ENCODE measurements around the gene TEAD1. TPM values are rescaled to one million over a fixed set of nuclear protein-coding genes. Genes with fewer than 3 reads are reported as not detected.
A peak's percentile ranks its signal among the peaks of the same experiment; 100 is the strongest.

TEAD1 gene
- total RNA-seq, 6 experiments from 2014 or later, result 28.3 to 41.5 (median 32.2) TPM

GRCh38 chr11:12682737-12683500, 8.7 kb downstream of the TEAD1 start:
- intact Hi-C loops (cut with DNase I), result no loop called here
- Histone ChIP-seq H3K9me3 (no peaks in the 10 kb centered on the region), H3K36me3 (no peaks in the 10 kb centered on the region), H3K27me3 (no peaks in the 10 kb centered on the region), H3K27ac (no peak overlapping the region), H3K4me3 (no peak overlapping the region), H3K4me1 (peaks cover 0 to 31% (median 3%) of the 10 kb centered on the region in 4 donors)
- TF ChIP-seq CTCF (IDR thresholded peaks at IDR 0.05), result no peak
- no peak for TF ChIP-seq POLR2A (IDR thresholded peaks at IDR 0.05)
- DNase-seq (no peak), ATAC-seq (peak; percentile 27 to 56 (median 44))
- WGBS (ENCODE audit: insufficient coverage, low coverage, low lambda C conversion rate, missing lambda C conversion rate), result 66% methylated on average over 10 of the region's 10 CpGs

DNA sequence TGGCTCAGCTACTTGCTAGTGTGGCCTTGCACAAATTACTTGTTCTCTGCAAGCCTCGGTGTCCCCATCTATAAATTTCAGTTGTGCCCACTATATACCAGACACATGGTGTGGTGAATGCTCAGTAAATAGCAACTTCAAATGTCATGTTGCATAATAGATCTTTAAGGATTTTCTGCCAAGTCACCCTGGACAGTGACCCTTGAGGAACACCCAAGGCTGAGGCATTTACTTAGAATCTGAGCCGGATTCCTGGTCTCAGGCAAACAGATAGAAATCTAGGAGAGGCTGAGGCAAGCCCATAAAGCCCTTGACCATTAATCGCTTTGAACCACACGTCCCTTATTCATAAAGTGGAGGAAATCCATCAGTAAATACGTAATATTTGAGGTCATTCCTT, 9.7 kb downstream of the TEAD1 start:
- TF ChIP-seq POLR2A (IDR thresholded peaks at IDR 0.05) (no peak), CTCF (IDR thresholded peaks at IDR 0.05) (no peak)
- 68% methylated on average over 5 of the region's 5 CpGs for WGBS (ENCODE audit: insufficient coverage, low coverage, low lambda C conversion rate, missing lambda C conversion rate)

DNA sequence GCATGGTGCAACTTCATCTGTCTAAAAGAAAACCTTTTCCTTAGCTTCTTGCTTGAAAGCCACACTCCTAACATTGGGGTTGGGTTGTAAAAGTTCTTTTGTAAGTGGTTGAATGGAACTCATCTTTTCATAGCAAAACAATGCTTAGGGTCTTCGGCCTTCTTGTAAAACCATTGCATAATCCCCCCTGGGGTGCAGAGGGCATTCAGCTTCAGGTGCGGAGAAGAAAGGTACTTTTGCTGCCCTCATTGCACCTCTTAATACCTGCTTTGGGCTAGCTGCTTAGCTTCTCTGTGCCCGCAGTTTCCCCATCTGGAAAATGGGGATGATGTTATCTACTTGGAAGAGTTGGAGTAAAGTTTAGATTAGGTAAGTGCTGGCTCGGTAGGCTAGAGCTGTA, 10.1 kb downstream of the TEAD1 start:
- intact Hi-C loops (cut with DNase I), result no loop called here
- Histone ChIP-seq H3K9me3 (no peaks in the 10 kb centered on the region), H3K27me3 (no peaks in the 10 kb centered on the region), H3K36me3 (no peaks in the 10 kb centered on the region), H3K4me1 (peaks cover 0 to 27% (median 0%) of the 10 kb centered on the region in 4 donors), H3K27ac (no peak overlapping the region), H3K4me3 (no peak overlapping the region)
- DNase-seq (no peak), ATAC-seq (no peak)
- TF ChIP-seq CTCF (IDR thresholded peaks at IDR 0.05), result no peak
- TF ChIP-seq POLR2A (IDR thresholded peaks at IDR 0.05), result no peak
- 68% methylated on average over 3 of the region's 4 CpGs for whole genome bisulfite sequencing (ENCODE audit: insufficient coverage, low coverage, low lambda C conversion rate, missing lambda C conversion rate)

More for the DNA sequence above, 9.7 kb downstream of the TEAD1 start:
- Histone ChIP-seq H3K4me3 (no peak overlapping the region), H3K9me3 (no peaks in the 10 kb centered on the region), H3K4me1 (peaks cover 0 to 27% (median 0%) of the 10 kb centered on the region in 4 donors), H3K27ac (no peak overlapping the region), H3K27me3 (no peaks in the 10 kb centered on the region), H3K36me3 (no peaks in the 10 kb centered on the region)
- ATAC-seq (no peak), DNase-seq (no peak)
- intact Hi-C loops (cut with DNase I), result no loop called here

- no peak overlapping the region for H3K27ac ChIP-seq
- H3K4me3 ChIP-seq, result no peak overlapping the region
- no peaks in the 10 kb centered on the region for H3K27me3 ChIP-seq
- no peaks in the 10 kb centered on the region for H3K9me3 ChIP-seq
- DNase-seq (no peak), ATAC-seq (peak in 2 of 4 donors; percentile 3 to 6)
- intact Hi-C loops (cut with DNase I), result no loop called here
- H3K4me1 ChIP-seq, result peaks cover 0 to 27% (median 0%) of the 10 kb centered on the region in 4 donors
- TF ChIP-seq POLR2A (IDR thresholded peaks at IDR 0.05) (no peak), CTCF (IDR thresholded peaks at IDR 0.05) (no peak)
- H3K36me3 ChIP-seq, result no peaks in the 10 kb centered on the region
- no CpG with 5 or more reads among the region's 1 CpG for WGBS (ENCODE audit: insufficient coverage, low coverage, low lambda C conversion rate, missing lambda C conversion rate)
These were observed 10.6 kb downstream of the TEAD1 start for GRCh38 chr11:12684816-12685215.
